Medulla oblongata (tissue), 1 donor: ENCODE measurements around the gene CA5A.
"Not testable (repeated sequence)": the region's sequence is repeated elsewhere in the genome, so short reads cannot be mapped to it uniquely, and the experiment has no call there.

Experiments used
- DNase-seq: peaks from one replicate; pipeline ENCODE4 v3.0.0-alpha.2; 2015; ENCODE audit errors: extremely low spot score

Gene CA5A

GRCh38 chr16:87936375-87937230, at the start of gene CA5A:
TSS of gene CA5A (minus strand) at chr16:87936529. CDS start at chr16:87936450, 79 bp downstream.
- no peak for DNase-seq

- not testable (repeated sequence) for DNase-seq
These were observed 49.2 kb upstream of the CA5A start for GRCh38 chr16:87985493-87985892.

GRCh38 chr16:87984632-87985267, 48.4 kb upstream of the CA5A start:
- no peak for DNase-seq

GRCh38 chr16:87984180-87984579, 47.9 kb upstream of the CA5A start:
- not testable (repeated sequence) for DNase-seq

GRCh38 chr16:87983737-87984097, 47.4 kb upstream of the CA5A start:
- not testable (repeated sequence) for DNase-seq

- not testable (repeated sequence) for DNase-seq
These were observed 46.9 kb upstream of the CA5A start for GRCh38 chr16:87983072-87983736.

GRCh38 chr16:87982581-87983041, 46.3 kb upstream of the CA5A start:
- no peak for DNase-seq

- DNase-seq = not testable (repeated sequence)
These were observed 45.0 kb upstream of the CA5A start for GRCh38 chr16:87981376-87981775.

- DNase-seq = not testable (repeated sequence)
These were observed 43.7 kb upstream of the CA5A start for GRCh38 chr16:87979911-87980630.

GRCh38 chr16:87979352-87979751, 43.0 kb upstream of the CA5A start:
- no peak for DNase-seq

GRCh38 chr16:87978127-87978526, 41.8 kb upstream of the CA5A start:
- no peak for DNase-seq

- DNase-seq = no peak
These were observed 40.3 kb upstream of the CA5A start for GRCh38 chr16:87976665-87977064.

- no peak for DNase-seq
These were observed 37.8 kb upstream of the CA5A start for GRCh38 chr16:87974178-87974577.

GRCh38 chr16:87973717-87974116, 37.4 kb upstream of the CA5A start:
- no peak for DNase-seq

- no peak for DNase-seq
These were observed 35.6 kb upstream of the CA5A start for GRCh38 chr16:87971933-87972332.

GRCh38 chr16:87970186-87970585, 33.9 kb upstream of the CA5A start:
- no peak for DNase-seq

GRCh38 chr16:87968541-87968940, 32.2 kb upstream of the CA5A start:
- DNase-seq = no peak

GRCh38 chr16:87966685-87967185, 30.4 kb upstream of the CA5A start:
- peak; percentile 40 for DNase-seq

GRCh38 chr16:87966064-87966645, 29.8 kb upstream of the CA5A start:
- peak; percentile 17 for DNase-seq

- no peak for DNase-seq
These were observed 29.1 kb upstream of the CA5A start for GRCh38 chr16:87965417-87965816.

- DNase-seq = no peak
These were observed 27.8 kb upstream of the CA5A start for GRCh38 chr16:87964049-87964659.
